ENCODE measurements around the gene PLD4.

Gene PLD4

DNA sequence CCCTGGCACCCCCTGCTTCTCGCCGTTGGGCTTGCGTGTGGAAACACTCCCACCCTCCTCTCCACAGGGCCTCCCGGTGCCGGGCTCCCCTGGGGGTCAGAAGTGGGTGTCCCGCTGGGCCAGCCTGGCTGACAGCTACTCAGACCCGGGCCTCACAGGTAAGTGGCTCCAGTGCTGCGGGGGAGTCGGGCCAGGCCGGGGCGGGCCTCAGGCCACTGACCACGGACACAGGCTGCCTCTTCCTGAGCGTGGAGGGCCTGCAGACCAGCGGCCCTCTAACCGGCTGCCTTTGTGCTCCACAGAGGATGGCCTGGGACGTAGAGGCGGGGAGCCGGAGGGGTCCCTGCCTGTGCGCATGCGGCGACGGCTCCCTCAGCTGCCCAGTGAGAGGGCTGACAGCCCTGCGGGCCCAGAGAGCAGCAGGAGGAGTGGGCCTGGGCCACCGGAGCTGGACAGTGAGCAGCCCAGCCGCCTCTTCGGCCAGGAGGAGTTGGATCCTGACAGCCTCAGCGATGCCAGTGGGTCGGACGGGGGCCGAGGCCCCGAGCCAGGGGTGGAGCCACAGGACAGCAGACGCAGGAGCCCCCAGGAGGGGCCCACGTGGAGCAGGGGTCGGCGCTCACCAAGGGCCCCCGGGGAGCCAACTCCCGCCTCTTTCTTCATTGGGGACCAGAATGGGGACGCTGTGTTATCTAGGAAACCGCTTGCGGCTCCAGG lies 38.5 kb upstream of the PLD4 start:
- Histone ChIP-seq H3K9me3 (ENCODE audit: insufficient read depth, low read length) (no peaks in the 10 kb centered on the region), H3F3A (ENCODE audit: insufficient read depth) (no peaks in the 10 kb centered on the region), H3K27me3 (ENCODE audit: low read length) (no peaks in the 10 kb centered on the region), H3K36me3 (ENCODE audit: low read length) (no peaks in the 10 kb centered on the region), H4K20me1 (ENCODE audit: low read depth, low read length) (no peaks in the 10 kb centered on the region), H3K4me3 (ENCODE audit: insufficient read depth, low read length, poor library complexity, severe bottlenecking) (no peak overlapping the region), H3K79me2 (ENCODE audit: insufficient read depth, low read length) (no peaks in the 10 kb centered on the region), H2AFZ (ENCODE audit: low read depth, low read length, severe bottlenecking) (no peak overlapping the region), H3K27ac (ENCODE audit: low read depth, low read length) (no peak overlapping the region), H3K9me2 (replicated peaks; ENCODE audit: insufficient read depth, low read length) (no peaks in the 10 kb centered on the region), H3K9ac (ENCODE audit: low read length) (no peak overlapping the region), H3K4me2 (ENCODE audit: low read depth, low read length, poor library complexity, severe bottlenecking) (no peak overlapping the region)
- no peak for TF ChIP-seq EZH2phosphoT487 (conservative IDR thresholded peaks at IDR 0.05; ENCODE audit: low read length)
- TF ChIP-seq, protein P1, sequence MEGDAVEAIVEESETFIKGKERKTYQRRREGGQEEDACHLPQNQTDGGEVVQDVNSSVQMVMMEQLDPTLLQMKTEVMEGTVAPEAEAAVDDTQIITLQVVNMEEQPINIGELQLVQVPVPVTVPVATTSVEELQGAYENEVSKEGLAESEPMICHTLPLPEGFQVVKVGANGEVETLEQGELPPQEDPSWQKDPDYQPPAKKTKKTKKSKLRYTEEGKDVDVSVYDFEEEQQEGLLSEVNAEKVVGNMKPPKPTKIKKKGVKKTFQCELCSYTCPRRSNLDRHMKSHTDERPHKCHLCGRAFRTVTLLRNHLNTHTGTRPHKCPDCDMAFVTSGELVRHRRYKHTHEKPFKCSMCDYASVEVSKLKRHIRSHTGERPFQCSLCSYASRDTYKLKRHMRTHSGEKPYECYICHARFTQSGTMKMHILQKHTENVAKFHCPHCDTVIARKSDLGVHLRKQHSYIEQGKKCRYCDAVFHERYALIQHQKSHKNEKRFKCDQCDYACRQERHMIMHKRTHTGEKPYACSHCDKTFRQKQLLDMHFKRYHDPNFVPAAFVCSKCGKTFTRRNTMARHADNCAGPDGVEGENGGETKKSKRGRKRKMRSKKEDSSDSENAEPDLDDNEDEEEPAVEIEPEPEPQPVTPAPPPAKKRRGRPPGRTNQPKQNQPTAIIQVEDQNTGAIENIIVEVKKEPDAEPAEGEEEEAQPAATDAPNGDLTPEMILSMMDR (IDR thresholded peaks at IDR 0.05; ENCODE audit: insufficient read depth, low read length, poor library complexity, severe bottlenecking): no peak

DNA sequence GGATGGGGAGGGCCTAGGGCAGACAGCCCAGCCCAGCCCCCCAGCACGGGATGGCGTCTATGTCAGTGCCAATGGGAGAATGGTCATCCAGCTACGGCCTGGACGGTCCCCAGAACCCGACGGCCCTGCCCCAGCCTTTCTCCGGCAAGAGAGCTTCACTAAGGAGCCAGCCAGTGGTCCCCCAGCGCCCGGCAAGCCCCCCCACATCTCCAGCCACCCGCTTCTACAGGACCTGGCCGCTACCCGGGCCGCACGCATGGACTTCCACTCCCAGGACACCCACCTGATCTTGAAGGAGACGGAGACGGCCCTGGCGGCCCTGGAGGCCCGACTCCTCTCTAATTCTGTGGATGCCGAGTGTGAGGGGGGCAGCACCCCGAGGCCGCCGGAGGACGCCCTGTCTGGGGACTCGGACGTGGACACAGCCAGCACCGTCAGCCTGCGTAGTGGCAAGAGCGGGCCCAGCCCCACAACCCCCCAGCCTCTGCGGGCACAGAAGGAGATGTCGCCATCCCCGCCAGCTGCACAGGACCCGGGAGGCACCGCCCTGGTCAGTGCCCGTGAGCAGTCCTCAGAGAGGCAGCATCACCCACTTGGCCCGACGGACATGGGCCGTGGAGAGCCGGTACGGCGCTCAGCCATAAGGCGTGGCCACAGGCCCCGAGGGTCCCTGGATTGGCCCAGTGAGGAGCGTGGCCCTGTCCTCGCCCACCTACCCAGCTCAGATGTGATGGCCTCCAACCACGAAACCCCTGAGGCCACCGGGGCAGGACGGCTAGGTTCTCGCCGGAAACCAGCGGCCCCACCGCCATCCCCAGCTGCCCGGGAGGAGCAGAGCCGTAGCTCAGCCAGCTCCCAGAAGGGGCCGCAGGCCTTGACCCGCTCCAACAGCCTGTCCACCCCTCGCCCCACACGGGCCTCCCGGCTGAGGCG lies 37.7 kb upstream of the PLD4 start:
- no peak overlapping the region for H3K4me2 ChIP-seq (ENCODE audit: low read depth, low read length, poor library complexity, severe bottlenecking)
- no peaks in the 10 kb centered on the region for H3K36me3 ChIP-seq (ENCODE audit: low read length)
- H3K27ac ChIP-seq (ENCODE audit: low read depth, low read length): no peak overlapping the region
- H3K4me3 ChIP-seq (ENCODE audit: insufficient read depth, low read length, poor library complexity, severe bottlenecking): no peak overlapping the region
- H2AFZ ChIP-seq (ENCODE audit: low read depth, low read length, severe bottlenecking): no peak overlapping the region
- H3K9me2 ChIP-seq (replicated peaks; ENCODE audit: insufficient read depth, low read length): no peaks in the 10 kb centered on the region
- no peak for TF ChIP-seq EZH2phosphoT487 (conservative IDR thresholded peaks at IDR 0.05; ENCODE audit: low read length)
- TF ChIP-seq, protein P1 (IDR thresholded peaks at IDR 0.05; ENCODE audit: insufficient read depth, low read length, poor library complexity, severe bottlenecking): no peak
- no peaks in the 10 kb centered on the region for H3K9me3 ChIP-seq (ENCODE audit: insufficient read depth, low read length)
- H3F3A ChIP-seq (ENCODE audit: insufficient read depth): no peaks in the 10 kb centered on the region
- H3K9ac ChIP-seq (ENCODE audit: low read length): no peak overlapping the region
- no peaks in the 10 kb centered on the region for H3K79me2 ChIP-seq (ENCODE audit: insufficient read depth, low read length)
- no peaks in the 10 kb centered on the region for H4K20me1 ChIP-seq (ENCODE audit: low read depth, low read length)
- H3K27me3 ChIP-seq (ENCODE audit: low read length): no peaks in the 10 kb centered on the region

DNA sequence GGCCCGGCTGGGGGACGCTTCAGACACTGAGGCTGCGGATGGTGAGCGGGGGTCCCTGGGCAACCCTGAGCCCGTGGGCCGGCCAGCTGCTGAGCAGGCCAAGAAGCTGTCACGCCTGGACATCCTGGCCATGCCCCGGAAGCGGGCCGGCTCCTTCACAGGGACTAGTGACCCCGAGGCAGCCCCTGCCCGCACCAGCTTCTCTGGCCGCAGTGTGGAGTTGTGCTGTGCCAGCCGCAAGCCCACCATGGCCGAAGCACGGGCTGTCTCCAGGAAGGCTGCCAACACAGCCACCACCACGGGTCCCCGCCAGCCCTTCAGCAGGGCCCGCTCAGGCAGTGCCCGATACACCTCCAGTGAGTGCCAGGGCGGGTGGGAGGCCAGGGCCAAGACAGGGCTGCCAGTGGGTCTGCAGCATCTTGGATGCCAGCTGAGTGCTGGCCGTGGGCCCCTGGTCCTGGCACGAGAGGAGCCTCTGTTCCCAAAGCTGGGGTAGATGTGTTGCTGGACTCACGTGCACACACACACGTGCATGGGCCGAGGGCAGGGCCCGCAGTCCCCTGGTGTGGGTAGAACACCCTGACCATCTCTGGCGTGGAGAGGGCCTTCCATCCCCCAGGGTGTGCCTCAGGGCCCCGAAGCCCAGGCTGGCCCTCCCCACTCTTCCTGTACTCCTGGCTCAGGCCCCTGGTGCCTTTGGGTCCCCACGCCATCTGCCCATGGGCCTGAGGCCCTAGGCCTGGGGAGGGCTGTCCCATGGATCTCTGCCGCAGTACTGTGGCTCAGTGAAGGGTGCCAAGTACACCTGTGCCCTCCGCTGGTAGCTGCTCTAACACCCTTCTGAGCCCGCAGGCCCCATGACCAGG lies 36.8 kb upstream of the PLD4 start:
- TF ChIP-seq EZH2phosphoT487 (conservative IDR thresholded peaks at IDR 0.05; ENCODE audit: low read length): no peak
- H3K79me2 ChIP-seq (ENCODE audit: insufficient read depth, low read length): no peaks in the 10 kb centered on the region
- H3K9me3 ChIP-seq (ENCODE audit: insufficient read depth, low read length): no peaks in the 10 kb centered on the region
- H3K27ac ChIP-seq (ENCODE audit: low read depth, low read length): no peak overlapping the region
- H2AFZ ChIP-seq (ENCODE audit: low read depth, low read length, severe bottlenecking): no peak overlapping the region
- no peaks in the 10 kb centered on the region for H3K36me3 ChIP-seq (ENCODE audit: low read length)
- no peaks in the 10 kb centered on the region for H3K27me3 ChIP-seq (ENCODE audit: low read length)
- no peak overlapping the region for H3K4me3 ChIP-seq (ENCODE audit: insufficient read depth, low read length, poor library complexity, severe bottlenecking)
- H3K4me2 ChIP-seq (ENCODE audit: low read depth, low read length, poor library complexity, severe bottlenecking): no peak overlapping the region
- H3K9me2 ChIP-seq (replicated peaks; ENCODE audit: insufficient read depth, low read length): no peaks in the 10 kb centered on the region
- no peaks in the 10 kb centered on the region for H3F3A ChIP-seq (ENCODE audit: insufficient read depth)
- no peaks in the 10 kb centered on the region for H4K20me1 ChIP-seq (ENCODE audit: low read depth, low read length)
- H3K9ac ChIP-seq (ENCODE audit: low read length): no peak overlapping the region
